Measurements from ENCODE around the gene HAVCR2. TPM values are rescaled to one million over a fixed set of nuclear protein-coding genes. Genes with fewer than 3 reads are reported as not detected.

HAVCR2 gene
- total RNA-seq, 1 experiment from 2014 or later: not detected

- H2AFZ ChIP-seq (ENCODE audit: low read length): no peak within 1 kb of the TSS
- H3K79me1 ChIP-seq (ENCODE audit: insufficient read depth, low read depth, low read length, poor library complexity, severe bottlenecking): no peaks in the 10 kb centered on the region
- no peak within 1 kb of the TSS for H3T11ph ChIP-seq (ENCODE audit: low read length)
- Mint-ChIP-seq H3K36me3 (ENCODE audit: insufficient read depth in 1 of 3, low read depth in 3 of 3) (no peaks in the 10 kb centered on the region), H3K4me1 (no peaks in the 10 kb centered on the region), H3K27me3 (ENCODE audit: low read depth) (no peaks in the 10 kb centered on the region), H3K9me3 (no peaks in the 10 kb centered on the region), H3K27ac (no peak within 1 kb of the TSS), H3K4me3 (no peak within 1 kb of the TSS)
- no peak within 1 kb of the TSS for H3K18ac ChIP-seq (ENCODE audit: insufficient read length, low read depth, low read length)
- no peak within 1 kb of the TSS for H4K5ac ChIP-seq (ENCODE audit: insufficient read length, low read depth, low read length)
- no peak within 1 kb of the TSS for H2BK5ac ChIP-seq (ENCODE audit: insufficient read length, low read length)
- no peak within 1 kb of the TSS for H3K9ac ChIP-seq (ENCODE audit: extremely low read depth, insufficient read length, low read length)
- H3K4me2 ChIP-seq (ENCODE audit: insufficient read depth, insufficient read length, low read length): no peak within 1 kb of the TSS
- no peak for TF ChIP-seq CTCF (conservative IDR thresholded peaks at IDR 0.05)
- no peak within 1 kb of the TSS for H2AK5ac ChIP-seq (ENCODE audit: insufficient read length, low read length)
- no peaks in the 10 kb centered on the region for H4K20me1 ChIP-seq (ENCODE audit: control insufficient read depth, insufficient read depth, insufficient read length)
- H2BK15ac ChIP-seq (ENCODE audit: low read depth, low read length): no peak within 1 kb of the TSS
- no peaks in the 10 kb centered on the region for H3K23me2 ChIP-seq (ENCODE audit: insufficient read length, low read depth, low read length, poor library complexity, severe bottlenecking)
- H2BK12ac ChIP-seq (ENCODE audit: insufficient read length, low read depth, low read length): no peak within 1 kb of the TSS
- H4K8ac ChIP-seq (replicated peaks; ENCODE audit: insufficient read length, low read depth, low read length): no peak within 1 kb of the TSS
- no peak within 1 kb of the TSS for H2BK120ac ChIP-seq (ENCODE audit: low read depth, low read length, poor library complexity, severe bottlenecking)
- no peak within 1 kb of the TSS for H4K91ac ChIP-seq (ENCODE audit: insufficient read length, low read depth, low read length)
- no peaks in the 10 kb centered on the region for H3K27me3 ChIP-seq (ENCODE audit: insufficient read depth, low read length)
- H3K27ac ChIP-seq (ENCODE audit: insufficient read length, low read depth, low read length): no peak within 1 kb of the TSS
- H3K79me2 ChIP-seq (ENCODE audit: insufficient read depth, low read length): no peaks in the 10 kb centered on the region
- no peaks in the 10 kb centered on the region for H3K4me1 ChIP-seq (ENCODE audit: insufficient read depth, low read length)
- no peak within 1 kb of the TSS for H3K4ac ChIP-seq (ENCODE audit: low read depth, low read length)
- DNase-seq: no peak
- H3K56ac ChIP-seq (ENCODE audit: insufficient read length, low read depth, low read length): no peak within 1 kb of the TSS
- H3K23ac ChIP-seq (ENCODE audit: insufficient read length, low read depth, low read length): no peak within 1 kb of the TSS
- no peak within 1 kb of the TSS for H3K14ac ChIP-seq (ENCODE audit: insufficient read depth, low read length)
- no CpG with 5 or more reads among the region's 9 CpGs for WGBS (ENCODE audit: extremely low coverage, insufficient read length, low lambda C conversion rate)
- no peak within 1 kb of the TSS for H2BK20ac ChIP-seq (ENCODE audit: low read depth, low read length, poor library complexity, severe bottlenecking)
- no peaks in the 10 kb centered on the region for H3K9me3 ChIP-seq (ENCODE audit: control insufficient read depth, low read depth, low read length)
Observed at GRCh38 chr5:157059093-157059539, 49.7 kb downstream of the HAVCR2 start, which contains the start of gene HAVCR1. TSS of gene HAVCR1 (minus strand) at chr5:157059116. CDS start at chr5:157057943, 1,173 bp downstream.
